ENCODE results near the gene ABCC6.
"Not testable (repeated sequence)": the region's sequence is repeated elsewhere in the genome, so short reads cannot be mapped to it uniquely, and the experiment has no call there.

GRCh38 chr16:16207097-16207786, 16.1 kb downstream of the ABCC6 start:
- not testable (repeated sequence) for TF ChIP-seq NRF1 (IDR thresholded peaks at IDR 0.05; ENCODE audit: low read depth, low read length); CTCF (IDR thresholded peaks at IDR 0.05); RAD21 (IDR thresholded peaks at IDR 0.05; ENCODE audit: low read length)

Data from SK-N-SH (cell line).